Prostate gland (tissue), 2 donors: ENCODE results near the gene GSG1L.

ENCODE experiments used
- CTCF ChIP-seq, 4 experiments: fragments of 200-600 bp in 2 of 4; fragments of 450-650 bp in 2 of 4; sonication (generic) in 2 of 4; IDR thresholded peaks; 1 replicate in 3 of 4; 2 replicates in 1 of 4; pipeline ENCODE4 v1.5.1; 2016 to 2019; ENCODE audit warnings: antibody characterized with exemption in 4 of 4, mild to moderate bottlenecking in 2 of 4, moderate library complexity in 2 of 4
- POLR2A ChIP-seq: fragments of 450-650 bp; IDR thresholded peaks from one replicate; pipeline ENCODE4 v1.6.1; 2016; ENCODE audit warnings: antibody characterized with exemption, mild to moderate bottlenecking
- POLR2AphosphoS5 ChIP-seq: sonication (generic); formaldehyde crosslinking; IDR thresholded peaks from one replicate; pipeline ENCODE4 v1.6.1; 2017; ENCODE audit warnings: antibody characterized with exemption

DNA sequence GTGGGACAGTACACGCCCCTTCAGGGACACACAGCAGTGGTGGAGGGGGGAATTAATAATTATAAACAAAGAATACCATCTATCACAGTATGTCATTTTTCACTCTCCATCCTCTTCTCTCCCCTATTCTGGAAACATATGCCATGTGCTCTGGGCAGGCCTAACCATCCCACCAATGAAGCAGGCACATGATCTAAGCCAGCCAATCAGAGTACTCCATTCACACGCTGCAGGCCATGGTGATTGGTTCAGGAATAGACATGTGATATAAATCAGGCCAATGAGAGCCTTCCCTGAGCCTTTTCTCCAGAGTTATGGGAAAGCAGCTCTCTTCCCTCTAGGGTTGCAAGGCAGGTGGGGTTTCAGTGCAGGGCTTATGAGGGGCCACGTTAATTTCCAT is 36.5 kb downstream of the GSG1L start:
- no peak for TF ChIP-seq POLR2A
- no peak for TF ChIP-seq CTCF (IDR thresholded peaks at IDR 0.05)
- TF ChIP-seq POLR2AphosphoS5, result no peak
